Measurements from ENCODE around the gene EBPL.

EBPL gene

DNA sequence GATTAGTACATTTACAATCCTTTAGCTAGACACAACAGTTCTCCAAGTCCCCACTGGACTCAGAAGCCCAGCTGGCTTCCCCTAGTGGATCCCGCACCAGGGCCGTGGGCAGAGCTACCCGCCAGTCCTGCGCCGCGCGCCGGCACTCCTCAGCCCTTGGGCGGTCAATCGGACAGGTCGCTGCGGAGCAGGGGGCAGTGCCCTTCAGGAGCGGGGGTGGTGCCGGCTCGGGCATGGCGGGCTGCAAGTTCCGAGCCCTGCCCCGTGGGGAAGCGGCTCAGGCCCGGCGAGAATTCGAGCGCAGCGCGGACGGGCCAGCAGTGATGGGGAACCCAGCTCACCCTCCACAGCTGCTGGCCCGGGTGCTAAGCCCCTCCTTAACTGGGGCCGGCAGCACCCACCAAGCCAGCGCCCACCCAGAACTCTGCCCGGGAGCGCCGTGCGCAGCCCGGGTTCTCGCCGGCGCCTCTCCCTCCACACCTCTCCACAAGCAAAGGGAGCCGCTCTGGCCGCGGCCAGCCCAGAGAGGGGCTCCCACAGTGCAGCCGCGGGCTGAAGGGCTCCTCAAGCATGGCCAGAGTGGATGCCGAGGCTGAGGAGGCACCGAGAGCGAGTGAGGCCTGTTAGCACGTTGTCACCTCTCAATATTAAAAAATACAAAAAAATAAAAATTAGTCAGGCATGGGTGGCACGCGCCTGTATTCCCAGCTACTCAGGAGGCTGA lies 12.9 kb downstream of the EBPL start:
- intact Hi-C loops (cut with DNase I): no loop called here
- peak in 2 of 10 donors; percentile 69 to 87 for DNase-seq

DNA sequence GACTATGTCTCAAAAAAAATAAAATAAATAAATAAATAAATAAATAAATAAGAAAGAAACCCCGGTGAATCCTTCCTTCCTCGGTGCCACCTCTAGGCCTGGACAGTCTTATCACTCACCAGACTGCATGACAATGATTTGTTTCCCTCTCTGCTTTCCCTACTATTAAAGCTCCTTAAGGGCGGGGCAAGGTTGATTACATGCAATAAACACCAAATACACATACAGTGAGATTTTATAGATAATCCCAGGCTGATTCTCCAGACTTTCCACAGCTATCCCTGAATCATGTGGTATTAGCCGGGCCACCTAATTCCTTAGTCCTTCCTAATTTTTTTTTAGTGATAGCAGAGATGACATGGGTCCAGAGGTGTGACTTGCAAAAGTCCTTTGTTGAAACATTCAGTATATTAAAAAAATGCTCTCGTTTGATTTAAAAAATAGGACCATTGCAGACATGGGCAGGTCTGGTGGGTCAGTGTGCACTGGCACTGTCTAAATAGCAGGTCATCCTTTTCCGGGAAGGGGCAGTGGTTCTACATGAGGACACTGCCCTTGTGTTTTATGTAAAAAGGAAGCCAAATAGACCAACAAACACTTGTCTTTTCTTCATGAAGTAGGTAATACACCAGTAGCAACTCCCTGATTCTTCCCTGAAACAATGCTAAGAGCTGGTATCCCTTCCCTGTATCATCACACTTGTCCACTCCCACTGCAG lies 14.5 kb downstream of the EBPL start:
- intact Hi-C loops (cut with DNase I): no loop called here
- no peak for DNase-seq

DNA sequence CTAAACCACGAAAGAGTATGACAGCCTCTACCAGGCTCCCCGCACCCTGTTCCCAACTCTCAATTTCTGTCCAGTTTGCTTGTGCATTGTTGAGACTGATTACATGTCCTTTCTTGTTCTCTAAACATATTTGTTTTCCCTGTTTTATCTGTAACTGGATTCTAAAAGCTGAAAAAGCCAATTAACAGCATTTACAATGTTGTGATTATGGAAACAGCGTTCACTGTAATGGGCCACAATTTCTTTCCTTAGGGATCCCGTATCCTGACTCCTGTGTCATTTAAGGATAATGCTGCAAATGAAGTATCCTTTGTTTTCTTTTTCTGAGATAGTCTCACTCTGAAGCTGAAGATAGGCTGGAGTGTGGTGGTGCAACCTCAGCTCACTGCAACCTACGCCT lies 20.5 kb downstream of the EBPL start:
- no peak for DNase-seq
- intact Hi-C loops (cut with DNase I): no loop called here

DNA sequence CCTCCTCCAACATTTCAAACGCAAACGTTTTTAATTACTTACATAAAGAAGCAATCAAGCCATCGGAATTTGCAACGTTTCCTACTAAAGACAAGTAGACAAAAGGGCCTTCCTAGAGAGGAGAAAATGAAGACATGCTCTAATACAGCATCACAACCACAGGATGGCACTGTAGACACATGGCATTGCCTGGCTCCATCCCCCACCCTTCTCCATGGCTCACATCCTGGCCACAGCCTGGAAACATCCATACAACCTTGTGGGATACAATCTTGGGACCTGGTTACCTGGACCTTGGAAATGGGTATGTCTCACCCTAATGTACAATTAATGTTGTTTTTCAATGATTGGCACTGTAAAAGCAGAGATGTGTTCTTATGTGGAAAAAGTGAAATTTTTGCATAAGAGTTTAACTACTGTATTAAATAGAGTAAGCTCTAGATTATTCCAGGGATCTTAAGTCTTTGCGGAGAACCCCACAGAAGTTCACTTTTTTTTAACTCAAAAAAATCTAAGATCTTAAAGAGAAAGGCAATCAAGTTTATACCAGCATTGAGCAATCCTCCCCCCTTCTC lies 21.5 kb downstream of the EBPL start:
- DNase-seq: peak in 9 of 10 donors; percentile 26 to 93 (median 68)
- intact Hi-C loops (cut with DNase I): loop anchor here (1.0 to 10.0 kb wide), 2 partner anchors 178 to 1385 kb away; no protein-coding TSS in a partner anchor

DNA sequence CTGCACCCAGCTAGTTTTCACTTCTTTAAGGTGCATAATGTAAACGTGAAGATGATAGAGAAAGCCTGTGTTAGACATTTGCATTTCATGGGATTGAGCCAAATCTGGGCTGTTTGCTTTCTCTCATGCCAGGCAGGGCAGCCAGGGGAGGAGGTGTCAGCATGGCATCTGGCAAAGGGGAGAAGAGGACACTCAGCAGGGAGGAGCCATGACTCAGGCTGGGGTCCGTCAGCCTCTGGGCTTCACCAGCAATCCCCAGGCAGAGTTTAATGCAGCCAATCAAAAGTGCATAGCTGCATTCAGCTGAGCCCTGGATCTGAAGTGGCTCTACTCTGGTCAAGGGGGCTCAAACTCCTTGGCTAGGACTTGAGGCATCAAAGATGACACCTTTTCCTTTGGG lies 23.5 kb downstream of the EBPL start:
- intact Hi-C loops (cut with DNase I): loop anchor here (10.0 kb wide), 1 partner anchor 1387 kb away; no protein-coding TSS in a partner anchor
- DNase-seq: no peak

- no peak for DNase-seq
- intact Hi-C loops (cut with DNase I): loop anchor here (10.0 kb wide), 1 partner anchor 1390 kb away; no protein-coding TSS in a partner anchor
Observed at GRCh38 chr13:49664606-49665005, 26.7 kb downstream of the EBPL start.

- DNase-seq: no peak
- intact Hi-C loops (cut with DNase I): no loop called here
Observed at GRCh38 chr13:49657241-49657641, 34.0 kb downstream of the EBPL start.

DNA sequence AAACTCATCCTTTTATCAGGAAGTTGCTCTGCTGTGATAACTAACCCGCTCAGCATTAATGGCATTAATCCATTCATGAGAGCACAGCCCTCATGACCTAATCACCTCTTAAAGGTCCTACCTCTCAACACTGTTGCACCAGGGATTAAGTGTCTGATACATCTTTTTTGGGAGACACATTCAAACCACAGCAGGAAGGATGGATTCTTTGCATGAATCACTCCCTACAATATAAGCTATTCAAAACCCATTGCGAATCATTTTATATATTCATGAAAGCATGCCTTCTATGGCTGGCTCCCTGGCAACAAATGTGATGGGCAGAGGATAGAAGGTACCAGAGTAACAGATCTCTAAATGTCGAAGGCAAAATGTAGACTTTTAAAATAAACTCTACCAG lies 35.4 kb downstream of the EBPL start:
- DNase-seq: no peak
- intact Hi-C loops (cut with DNase I): no loop called here

DNA sequence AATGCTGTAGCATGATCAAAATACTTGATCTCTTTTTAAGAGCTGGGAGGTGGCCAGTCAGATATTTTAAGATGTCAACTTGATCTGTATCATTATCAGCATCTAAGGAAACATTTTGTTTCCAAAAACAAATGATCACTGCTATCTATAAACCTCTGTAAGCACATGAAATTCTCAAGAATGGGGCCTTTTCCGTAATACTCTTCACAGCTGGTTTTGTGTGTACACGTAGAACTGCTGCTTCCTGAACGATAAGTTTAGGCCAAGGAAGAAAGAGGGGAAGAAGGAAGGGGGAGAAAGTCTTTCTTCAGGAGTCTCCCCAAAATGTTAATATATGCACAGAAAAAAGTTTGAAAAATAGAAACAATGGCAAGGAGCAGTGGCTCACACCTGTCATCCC lies 37.3 kb downstream of the EBPL start:
- intact Hi-C loops (cut with DNase I): no loop called here
- no peak for DNase-seq

DNA sequence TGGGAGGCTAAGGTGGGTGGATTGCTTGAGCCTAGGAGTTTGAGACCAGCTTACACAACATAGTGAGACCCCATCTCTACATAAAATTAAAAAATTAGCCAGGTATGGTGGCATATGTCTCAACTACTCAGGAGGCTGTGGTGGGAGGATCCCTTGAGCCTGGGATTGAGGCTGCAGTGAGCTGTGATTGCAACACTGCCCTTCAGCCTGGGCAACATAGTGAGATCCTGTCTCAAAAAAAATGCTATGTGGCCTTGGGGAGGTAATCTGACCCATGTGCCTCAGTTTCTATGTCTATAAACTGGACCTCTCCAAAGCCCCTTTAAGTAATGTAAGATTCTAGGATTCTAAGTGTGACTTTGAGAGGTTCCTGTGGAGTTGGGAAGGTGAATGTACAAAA lies 37.8 kb downstream of the EBPL start:
- DNase-seq: no peak
- intact Hi-C loops (cut with DNase I): no loop called here

DNA sequence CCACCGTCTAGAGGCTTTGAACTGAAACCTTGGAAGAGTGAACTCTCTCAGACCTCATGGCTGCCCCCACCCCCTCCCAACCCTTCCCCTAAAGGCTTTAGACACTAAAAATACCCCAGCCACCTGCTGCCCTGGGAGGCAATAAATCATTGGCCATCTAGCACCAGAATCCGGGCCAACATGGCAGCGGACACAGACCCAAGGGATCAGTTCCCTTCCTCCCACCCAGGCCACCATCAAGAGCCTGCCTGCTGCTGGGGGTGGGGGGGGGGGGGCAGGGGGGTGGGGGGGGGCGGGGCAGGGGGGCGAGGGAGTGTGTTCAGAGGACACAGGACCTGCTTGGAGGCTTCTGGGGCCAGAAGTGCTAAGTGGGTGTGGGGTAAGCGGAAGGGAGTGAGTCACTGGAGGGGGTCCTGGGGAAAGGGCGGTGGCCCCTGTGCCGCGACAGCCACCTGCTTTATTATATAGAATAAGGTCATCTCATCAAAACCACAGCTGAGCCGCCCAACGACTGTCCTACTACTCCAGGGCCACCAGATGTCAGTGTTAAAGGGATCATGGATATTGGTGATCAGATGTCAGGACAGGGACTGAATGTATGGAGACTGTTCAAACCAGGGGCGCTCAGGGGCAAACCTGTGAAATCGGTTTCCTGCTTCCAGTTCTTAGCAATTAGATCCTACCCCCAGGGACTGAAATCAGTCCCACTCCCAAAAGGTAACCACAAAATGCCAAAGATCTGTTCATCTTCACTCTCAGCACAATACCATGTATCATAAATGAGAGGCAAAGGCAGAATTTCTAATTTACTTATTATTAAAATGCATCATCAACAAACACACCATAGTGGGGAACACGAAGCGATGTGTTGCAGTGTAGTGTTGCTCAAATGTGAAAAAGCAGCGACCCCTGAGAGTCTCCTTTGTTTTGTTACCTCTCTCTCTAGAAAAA lies 38.7 kb downstream of the EBPL start:
- intact Hi-C loops (cut with DNase I): no loop called here
- no peak for DNase-seq

GRCh38 chr13:49651570-49652354 lies 39.5 kb downstream of the EBPL start:
- intact Hi-C loops (cut with DNase I): no loop called here
- DNase-seq: no peak

DNA sequence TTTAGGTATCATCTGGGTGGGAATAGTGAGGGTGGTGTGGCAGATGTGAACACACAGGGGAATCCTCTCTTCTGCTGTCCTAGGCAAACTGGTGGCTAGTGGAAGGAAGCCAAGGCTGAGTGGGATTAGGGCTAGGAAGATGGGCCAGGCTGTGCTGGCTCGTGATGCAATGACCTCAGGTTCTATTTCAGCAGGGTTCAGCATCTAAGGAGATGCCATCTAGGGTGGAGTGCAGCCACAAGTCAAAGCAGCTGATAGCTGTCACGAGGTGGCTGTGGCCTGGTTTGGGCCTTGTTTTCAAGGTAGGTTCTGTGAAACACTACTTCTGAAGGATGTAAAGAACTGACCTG lies 41.3 kb downstream of the EBPL start:
- no peak for DNase-seq

GRCh38 chr13:49649244-49649962 lies 41.9 kb downstream of the EBPL start:
- intact Hi-C loops (cut with DNase I): no loop called here
- DNase-seq: no peak

More for the DNA sequence above, 41.3 kb downstream of the EBPL start:
- intact Hi-C loops (cut with DNase I): no loop called here

GRCh38 chr13:49646688-49647087 lies 44.6 kb downstream of the EBPL start:
- intact Hi-C loops (cut with DNase I): no loop called here
- no peak for DNase-seq

DNA sequence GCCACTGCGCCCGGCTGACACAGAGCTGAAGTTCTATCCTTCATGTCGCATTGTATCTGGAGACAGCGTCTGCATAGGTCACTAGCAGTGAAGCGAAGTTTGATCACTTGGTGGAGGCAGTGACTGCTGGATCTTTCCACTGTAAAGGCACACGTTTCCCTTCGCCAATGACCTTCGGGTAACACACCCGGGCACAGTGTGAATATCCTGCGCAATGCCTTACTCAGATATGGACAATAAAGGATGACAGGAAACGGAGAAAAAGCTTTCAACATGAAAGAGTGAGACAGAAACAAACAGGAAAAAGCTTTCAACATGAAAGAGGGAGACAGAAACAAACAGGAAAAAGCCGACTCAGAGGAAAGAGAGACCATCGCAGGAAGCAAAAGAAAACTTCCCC lies 45.8 kb downstream of the EBPL start:
- intact Hi-C loops (cut with DNase I): no loop called here
- no peak for DNase-seq

DNA sequence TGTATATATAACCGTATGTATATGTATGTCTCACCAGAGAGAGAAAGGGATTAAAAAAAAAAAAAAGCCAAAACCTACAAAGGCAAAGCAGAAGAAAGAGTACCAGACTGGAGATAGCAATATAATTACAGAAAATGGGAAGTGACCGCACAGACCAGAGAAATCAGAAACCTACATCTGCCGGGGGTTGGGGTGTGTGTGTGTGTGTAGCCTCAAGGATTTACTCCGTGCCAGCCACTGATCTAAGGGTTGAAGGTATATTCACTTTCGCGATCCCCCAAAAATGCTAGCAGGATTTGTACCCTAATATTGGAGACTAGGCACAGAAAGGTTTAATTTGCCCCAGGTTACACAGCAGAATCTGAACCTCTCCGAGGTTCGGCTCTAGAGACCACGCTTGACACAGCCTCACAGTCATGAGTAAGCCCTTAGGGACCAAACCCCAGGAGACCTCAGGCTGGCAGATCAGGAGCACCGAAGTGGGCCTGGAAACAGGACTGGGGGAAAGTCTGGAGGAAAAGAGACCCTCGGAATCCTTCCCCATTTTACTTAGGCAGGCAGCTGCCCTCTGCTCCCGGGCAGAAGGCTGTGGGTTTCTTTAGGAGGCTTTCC lies 48.1 kb downstream of the EBPL start:
- intact Hi-C loops (cut with DNase I): no loop called here
- DNase-seq: no peak

GRCh38 chr13:49641801-49642291 lies 49.4 kb downstream of the EBPL start:
- intact Hi-C loops (cut with DNase I): no loop called here
- DNase-seq: peak in 1 of 10 donors; percentile 27

DNA sequence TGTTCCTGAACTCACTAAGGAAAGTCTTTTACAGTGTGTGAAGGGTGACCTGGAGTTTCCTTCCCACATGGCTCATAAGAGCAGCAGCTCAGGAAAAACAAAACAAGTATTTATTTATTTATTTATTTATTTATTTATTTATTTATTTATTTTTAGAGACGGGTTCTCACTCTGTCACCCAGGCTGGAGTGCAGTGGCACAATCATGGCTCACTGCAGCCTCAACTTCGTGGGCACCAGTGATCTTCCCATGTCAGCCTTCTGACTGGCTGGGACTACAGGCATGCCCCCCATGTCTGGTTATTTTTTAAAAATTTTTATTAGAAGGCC lies 52.6 kb downstream of the EBPL start:
- intact Hi-C loops (cut with DNase I): no loop called here
- DNase-seq: no peak
